IgD-negative memory B cell (primary cell): ENCODE measurements around the gene EDN3. TPM values are rescaled to one million over a fixed set of nuclear protein-coding genes. Genes with fewer than 3 reads are reported as not detected.

Source experiments
- H3K27ac Mint-ChIP-seq, 3 donors: one replicate each; pipeline ENCODE4 v1.8.0; 2020 to 2022; ENCODE audit warnings: mild to moderate bottlenecking in 3 of 3, mixed read lengths in 3 of 3, moderate library complexity in 1 of 3
- H3K27me3 Mint-ChIP-seq: one replicate; pipeline ENCODE4 v1.8.0; 2021; ENCODE audit warnings: mixed read lengths
- H3K36me3 Mint-ChIP-seq: one replicate; pipeline ENCODE4 v1.8.0; 2020; ENCODE audit warnings: mild to moderate bottlenecking, mixed read lengths
- H3K4me1 Mint-ChIP-seq, 3 donors: one replicate each; pipeline ENCODE4 v1.8.0; 2020 to 2022; ENCODE audit warnings: mixed read lengths in 3 of 3, mild to moderate bottlenecking in 1 of 3
- H3K4me3 Mint-ChIP-seq, 4 donors: one replicate each; pipeline ENCODE4 v1.8.0; 2020 to 2022; ENCODE audit warnings: mild to moderate bottlenecking in 4 of 4, mixed read lengths in 4 of 4, moderate library complexity in 3 of 4
- H3K9me3 Mint-ChIP-seq, 3 donors: one replicate each; pipeline ENCODE4 v1.8.0; 2020 to 2021; ENCODE audit warnings: mixed read lengths in 3 of 3, mild to moderate bottlenecking in 1 of 3
- polyA plus RNA-seq: library from polyadenylated mRNA; unstranded; fragments of 300-500 nt; fragmentation: Illumina TruSeq; gene quantifications from one replicate; pipeline ENCODE4 v1.2.3, GENCODE V29; 2021

The EDN3 gene
- polyA plus RNA-seq, 1 donor from 2014 or later: not detected

DNA sequence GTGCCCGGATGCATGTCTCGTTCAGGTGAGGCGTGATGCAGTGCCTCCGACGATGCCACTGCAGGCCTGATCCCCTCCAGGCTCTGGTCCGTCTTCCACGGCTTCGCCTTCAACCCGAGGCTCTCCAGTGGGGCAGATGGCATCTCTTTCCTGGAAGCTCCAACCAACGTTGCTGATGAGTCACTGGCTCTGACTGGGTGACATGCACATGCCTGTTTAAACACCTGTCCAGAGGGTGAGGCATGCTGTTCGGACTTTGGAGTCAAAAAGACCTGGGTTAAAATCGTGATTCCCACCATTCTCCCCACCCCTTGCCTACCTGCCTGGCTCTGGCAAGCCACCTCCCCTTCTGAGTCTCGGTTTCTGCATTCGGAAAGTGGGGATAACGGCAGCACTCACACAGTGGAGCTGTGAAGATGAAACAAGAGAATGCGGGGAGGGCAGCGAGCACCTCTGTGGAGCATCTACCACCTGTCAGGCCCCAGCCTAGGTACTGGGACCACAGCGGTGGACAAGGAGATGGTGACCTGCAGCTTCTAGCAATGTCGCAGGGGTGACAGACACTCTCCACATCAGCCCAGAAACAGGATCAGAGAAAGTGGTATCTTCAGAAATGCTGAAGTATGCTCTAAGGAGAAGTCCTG, 8.5 kb upstream of the EDN3 start:
- peaks cover 0 to 1% (median 0%) of the 10 kb centered on the region in 3 donors for H3K9me3 Mint-ChIP-seq
- H3K27ac Mint-ChIP-seq: no peak overlapping the region
- H3K4me3 Mint-ChIP-seq: no peak overlapping the region
- H3K27me3 Mint-ChIP-seq: peaks cover 17% of the 10 kb centered on the region
- H3K36me3 Mint-ChIP-seq: no peaks in the 10 kb centered on the region
- H3K4me1 Mint-ChIP-seq: no peaks in the 10 kb centered on the region

GRCh38 chr20:59295531-59295930, 4.9 kb upstream of the EDN3 start:
- no peak overlapping the region for H3K4me3 Mint-ChIP-seq
- H3K4me1 Mint-ChIP-seq: no peaks in the 10 kb centered on the region
- no peaks in the 10 kb centered on the region for H3K36me3 Mint-ChIP-seq
- H3K27me3 Mint-ChIP-seq: peaks cover 21% of the 10 kb centered on the region
- H3K27ac Mint-ChIP-seq: no peak overlapping the region
- H3K9me3 Mint-ChIP-seq: no peaks in the 10 kb centered on the region

GRCh38 chr20:59297686-59298085, 2.7 kb upstream of the EDN3 start:
- Mint-ChIP-seq H3K4me3 (no peak overlapping the region), H3K4me1 (no peaks in the 10 kb centered on the region), H3K36me3 (no peaks in the 10 kb centered on the region), H3K27ac (no peak overlapping the region), H3K27me3 (peaks cover 26% of the 10 kb centered on the region), H3K9me3 (no peaks in the 10 kb centered on the region)

DNA sequence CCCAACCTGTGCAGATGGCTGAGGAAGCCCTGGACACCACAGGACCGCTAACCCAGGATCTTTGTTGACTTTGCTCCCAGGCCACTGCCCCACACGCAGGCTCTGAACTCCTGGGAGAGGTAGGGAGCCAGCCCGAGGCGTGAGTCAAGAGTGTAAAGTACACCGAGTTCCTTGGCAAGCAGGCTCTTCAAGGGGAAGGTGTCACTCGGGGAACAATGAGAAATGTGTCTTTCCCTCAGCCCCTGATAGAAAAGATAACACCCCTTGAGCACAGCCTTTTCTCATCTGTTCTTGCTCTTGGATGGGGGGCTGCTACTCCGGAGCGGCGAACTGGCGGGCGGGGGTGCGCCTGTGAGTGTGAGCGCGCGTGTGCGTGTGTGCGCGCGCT, 472 bp upstream of the EDN3 start:
- Mint-ChIP-seq H3K9me3 (no peaks in the 10 kb centered on the region), H3K4me3 (no peak overlapping the region), H3K36me3 (no peaks in the 10 kb centered on the region)

DNA sequence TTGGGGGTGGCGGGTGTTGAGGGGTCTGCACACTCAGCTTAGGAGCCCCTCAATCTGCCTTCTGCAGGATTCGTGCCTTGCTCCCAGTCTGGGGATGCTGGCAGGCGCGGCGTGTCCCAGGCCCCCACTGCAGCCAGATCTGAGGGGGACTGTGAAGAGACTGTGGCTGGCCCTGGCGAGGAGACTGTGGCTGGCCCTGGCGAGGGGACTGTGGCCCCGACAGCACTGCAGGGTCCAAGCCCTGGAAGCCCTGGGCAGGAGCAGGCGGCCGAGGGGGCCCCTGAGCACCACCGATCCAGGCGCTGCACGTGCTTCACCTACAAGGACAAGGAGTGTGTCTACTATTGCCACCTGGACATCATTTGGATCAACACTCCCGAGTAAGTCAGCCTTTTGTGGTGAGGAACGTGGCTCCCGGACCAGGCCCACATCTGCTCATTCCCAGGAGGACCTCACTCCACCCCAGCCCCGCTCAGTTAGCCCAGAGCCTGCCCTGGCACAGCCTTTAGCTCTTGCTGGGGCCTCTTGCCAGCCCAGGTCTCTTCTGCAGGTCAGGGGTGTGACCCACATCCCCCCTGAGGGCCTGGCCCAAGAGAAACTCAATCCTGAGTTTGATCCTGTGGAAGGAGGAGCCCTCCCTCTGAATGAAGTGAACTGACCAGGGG, 1.1 kb downstream of the EDN3 start:
- Mint-ChIP-seq H3K9me3 (no peaks in the 10 kb centered on the region), H3K27me3 (peaks cover 29% of the 10 kb centered on the region), H3K4me1 (no peaks in the 10 kb centered on the region), H3K4me3 (no peak overlapping the region), H3K36me3 (no peaks in the 10 kb centered on the region), H3K27ac (no peak overlapping the region)

More for the DNA sequence above, 472 bp upstream of the EDN3 start:
- H3K4me1 Mint-ChIP-seq: no peaks in the 10 kb centered on the region
- H3K27ac Mint-ChIP-seq: no peak overlapping the region
- peaks cover 28% of the 10 kb centered on the region for H3K27me3 Mint-ChIP-seq

DNA sequence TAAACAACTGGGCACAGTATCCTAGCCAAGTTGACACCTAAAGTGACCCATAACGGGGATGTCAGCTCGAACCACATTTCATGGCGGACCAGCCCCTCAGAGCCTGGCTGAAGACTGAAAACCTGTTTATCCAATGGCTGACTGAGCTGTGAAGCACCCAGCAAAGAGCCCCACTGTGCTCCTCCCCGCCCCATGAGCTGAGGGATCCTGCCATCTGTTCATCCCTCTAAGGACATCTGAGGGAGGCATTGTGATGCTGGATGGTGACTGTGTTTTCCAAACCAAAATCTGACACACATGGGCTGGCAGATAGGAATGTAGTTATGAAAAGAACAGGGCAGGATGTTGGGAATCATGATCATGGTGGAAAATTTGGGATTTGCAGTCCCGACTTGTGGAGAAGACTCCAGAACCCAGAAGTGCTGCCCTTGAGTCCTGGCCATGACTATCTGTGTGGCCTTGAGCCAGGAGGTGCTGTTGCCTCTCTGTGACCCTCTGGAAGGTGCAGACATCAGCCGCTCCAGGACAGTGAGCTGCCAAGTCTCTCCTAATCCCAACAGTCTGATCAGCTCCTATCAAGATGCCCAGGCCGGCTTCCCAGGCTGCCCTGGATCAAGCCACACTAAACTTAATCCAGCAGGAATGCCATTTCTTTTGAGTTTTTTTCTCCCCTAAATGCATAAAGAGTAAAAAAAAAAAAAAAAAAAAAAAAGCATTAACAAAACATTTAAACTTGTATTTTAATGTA, 5.7 kb downstream of the EDN3 start:
- Mint-ChIP-seq H3K27ac (no peak overlapping the region), H3K27me3 (peaks cover 22% of the 10 kb centered on the region), H3K4me3 (no peak overlapping the region), H3K9me3 (no peaks in the 10 kb centered on the region), H3K4me1 (no peaks in the 10 kb centered on the region), H3K36me3 (no peaks in the 10 kb centered on the region)

DNA sequence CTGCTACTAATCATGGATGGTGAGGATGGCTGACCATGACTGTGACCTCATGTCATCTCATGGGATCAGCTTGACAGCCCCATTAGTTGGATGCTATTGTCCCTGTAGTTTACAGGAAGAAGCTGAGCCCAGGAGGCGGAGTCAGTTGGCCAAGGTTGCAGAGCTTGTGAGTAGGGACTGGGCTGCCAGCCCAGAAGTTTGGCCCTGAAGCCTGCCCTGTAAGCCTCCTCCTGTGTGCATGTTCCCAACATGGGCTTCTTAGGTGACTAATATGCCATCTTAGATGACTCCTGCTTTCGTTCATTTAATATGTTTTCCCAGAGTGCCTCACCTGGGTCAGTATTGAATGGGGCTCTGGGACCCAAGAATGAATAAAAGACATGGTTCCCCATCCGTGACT, 6.9 kb downstream of the EDN3 start:
- H3K4me1 Mint-ChIP-seq: no peaks in the 10 kb centered on the region
- H3K36me3 Mint-ChIP-seq: no peaks in the 10 kb centered on the region
- H3K27me3 Mint-ChIP-seq: peaks cover 14% of the 10 kb centered on the region
- H3K27ac Mint-ChIP-seq: no peak overlapping the region
- no peak overlapping the region for H3K4me3 Mint-ChIP-seq
- H3K9me3 Mint-ChIP-seq: peaks cover 0 to 1% (median 0%) of the 10 kb centered on the region in 3 donors

DNA sequence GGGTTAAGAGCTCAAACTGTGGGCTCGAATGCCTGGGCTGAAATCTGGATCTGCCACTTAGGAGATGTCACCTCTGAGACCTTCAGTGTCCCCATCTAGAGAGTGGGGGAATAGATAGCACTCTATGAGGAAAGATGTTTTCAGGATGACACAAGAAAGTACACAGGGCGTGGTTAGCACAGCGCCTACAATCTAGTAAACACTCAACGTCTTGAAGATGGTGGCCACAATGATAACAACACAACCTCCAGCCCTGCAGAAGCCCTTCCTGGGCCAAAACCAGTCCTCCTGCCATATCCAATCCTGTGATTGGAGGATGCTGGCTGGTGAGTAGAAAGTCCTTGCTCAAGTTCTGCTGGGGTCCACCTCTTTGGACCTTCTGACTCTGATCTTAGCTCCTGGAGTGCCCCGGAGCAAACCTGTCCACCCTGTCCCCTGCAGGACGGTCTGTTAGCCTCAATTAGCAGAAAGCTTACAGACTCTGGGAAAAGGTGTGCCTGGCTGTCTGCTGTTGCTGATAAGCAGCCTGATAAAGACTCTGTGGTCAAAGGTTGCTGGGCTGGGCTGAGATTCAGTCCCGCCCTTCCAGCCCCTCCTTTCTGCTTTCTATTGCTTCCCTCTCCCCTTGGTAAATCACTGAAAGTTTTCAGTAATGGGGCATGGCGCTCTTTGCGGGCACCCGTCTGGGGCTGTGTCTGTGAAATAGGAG, 8.2 kb downstream of the EDN3 start:
- Mint-ChIP-seq H3K36me3 (no peaks in the 10 kb centered on the region), H3K4me1 (no peaks in the 10 kb centered on the region), H3K9me3 (peaks cover 0 to 1% (median 0%) of the 10 kb centered on the region in 3 donors), H3K27me3 (peaks cover 9% of the 10 kb centered on the region), H3K27ac (no peak overlapping the region), H3K4me3 (no peak overlapping the region)

DNA sequence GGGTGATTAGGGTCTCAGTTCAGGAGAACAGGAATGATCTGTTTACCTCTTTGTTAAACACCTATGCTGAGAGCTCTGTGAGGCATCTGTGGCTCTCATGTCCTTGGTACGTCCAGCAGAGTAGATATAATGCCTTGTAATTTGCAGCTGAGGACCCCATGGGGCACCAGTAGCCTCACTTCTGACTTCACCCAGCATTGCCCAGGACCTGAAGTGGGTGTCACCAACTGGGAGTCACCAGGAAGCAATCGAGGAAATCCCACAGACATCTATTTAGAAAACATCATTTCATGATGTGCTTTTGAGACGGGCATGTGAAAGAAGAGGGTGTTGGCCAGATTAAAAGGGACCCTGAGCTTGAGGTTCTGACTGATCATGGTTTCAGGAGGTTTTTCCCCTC, 8.8 kb downstream of the EDN3 start:
- Mint-ChIP-seq H3K4me3 (no peak overlapping the region), H3K27me3 (peaks cover 8% of the 10 kb centered on the region), H3K9me3 (peaks cover 0 to 1% (median 0%) of the 10 kb centered on the region in 3 donors), H3K36me3 (no peaks in the 10 kb centered on the region), H3K27ac (no peak overlapping the region), H3K4me1 (no peaks in the 10 kb centered on the region)

DNA sequence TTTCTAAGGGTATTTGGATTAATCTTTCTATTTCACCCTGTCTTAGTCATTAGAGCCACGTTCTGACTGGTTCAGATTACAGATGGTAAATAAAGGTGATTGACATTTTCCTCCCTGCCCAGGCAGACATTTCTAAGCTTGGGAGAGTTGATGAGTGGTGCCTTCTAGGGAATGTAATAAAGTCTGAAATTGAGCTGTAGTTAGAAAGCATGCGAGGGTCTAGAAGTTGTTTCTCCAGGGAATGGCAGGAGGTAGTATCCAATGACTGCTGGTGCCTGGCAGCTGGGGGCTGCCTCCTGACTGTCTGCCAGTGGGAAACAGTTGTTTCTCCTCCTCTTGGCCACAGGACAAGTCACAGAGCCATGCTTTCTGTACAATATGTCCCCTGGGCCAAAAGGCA, 14.6 kb downstream of the EDN3 start:
- Mint-ChIP-seq H3K27ac (no peak overlapping the region), H3K36me3 (no peaks in the 10 kb centered on the region)

DNA sequence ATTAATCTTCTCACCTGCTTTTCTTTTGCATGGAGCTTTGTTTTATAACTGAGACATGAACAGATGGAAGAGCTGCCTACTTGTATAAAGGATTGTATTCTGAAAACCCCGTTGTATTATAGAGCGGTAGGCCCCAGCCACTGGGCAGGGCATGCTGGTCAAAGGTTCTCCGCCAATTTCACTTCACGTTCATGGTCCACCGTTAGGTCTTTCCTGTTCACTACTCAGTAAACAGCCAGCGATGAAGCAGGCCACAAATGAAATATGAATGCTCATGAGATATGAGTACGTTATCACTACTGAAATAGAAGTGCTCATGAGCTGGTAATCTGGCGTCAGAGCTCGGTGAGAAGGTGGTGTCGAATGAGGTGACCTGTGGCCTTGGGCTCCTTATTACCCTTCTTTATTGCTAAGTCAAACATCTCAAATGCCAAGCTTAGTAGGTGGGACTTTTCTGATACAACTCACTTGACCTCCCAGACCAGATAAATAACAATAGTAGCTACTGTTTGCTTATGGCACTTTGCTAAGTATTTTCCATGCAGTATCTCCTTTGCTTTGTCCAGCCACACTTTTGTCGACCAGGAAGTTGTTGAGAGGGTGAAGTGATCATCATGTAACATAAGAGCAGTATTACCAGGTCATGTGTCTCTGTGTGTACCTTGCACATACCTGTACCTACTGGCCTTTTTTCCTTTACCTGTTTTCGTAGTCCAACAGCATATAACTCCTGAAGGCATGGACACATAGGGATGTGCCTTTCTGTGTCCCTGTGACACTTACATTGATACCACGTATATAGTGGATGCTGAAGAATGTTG, 16.7 kb downstream of the EDN3 start:
- Mint-ChIP-seq H3K4me1 (no peaks in the 10 kb centered on the region), H3K27ac (no peak overlapping the region), H3K4me3 (no peak overlapping the region), H3K9me3 (no peaks in the 10 kb centered on the region), H3K27me3 (peaks cover 3% of the 10 kb centered on the region), H3K36me3 (no peaks in the 10 kb centered on the region)

More for the DNA sequence above, 14.6 kb downstream of the EDN3 start:
- Mint-ChIP-seq H3K4me1 (no peaks in the 10 kb centered on the region), H3K9me3 (peaks cover 0 to 1% (median 0%) of the 10 kb centered on the region in 3 donors), H3K27me3 (peaks cover 1% of the 10 kb centered on the region), H3K4me3 (no peak overlapping the region)

DNA sequence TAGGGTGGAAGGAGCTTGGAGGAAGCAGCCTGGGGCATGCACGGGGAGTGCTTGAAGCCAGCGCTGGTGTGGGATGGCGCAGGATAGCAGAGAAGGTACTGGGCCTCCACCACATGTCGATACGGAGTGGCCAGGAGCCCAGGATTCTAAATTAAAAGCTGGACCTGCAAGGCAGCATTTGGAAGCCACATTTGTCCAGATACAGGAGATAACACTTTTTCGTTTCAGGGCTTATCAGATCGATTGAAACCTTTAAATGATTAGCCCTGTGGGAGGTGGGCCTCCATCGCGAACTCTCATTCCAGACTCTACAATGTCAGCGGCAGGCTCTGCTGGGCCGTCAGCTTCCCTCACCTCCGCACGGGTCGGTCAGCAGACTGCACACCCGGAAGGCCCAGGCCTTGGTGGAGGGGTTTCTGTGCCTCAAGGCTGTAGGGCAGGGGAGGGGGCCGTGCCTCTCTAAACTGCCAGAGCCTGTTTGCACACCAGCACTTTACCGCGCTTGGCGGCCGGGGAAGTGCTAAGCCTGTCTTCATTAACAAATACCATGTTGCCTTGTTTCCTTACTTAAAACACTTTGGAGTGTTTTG, 17.9 kb downstream of the EDN3 start:
- Mint-ChIP-seq H3K4me1 (no peaks in the 10 kb centered on the region), H3K4me3 (no peak overlapping the region), H3K27me3 (peaks cover 3% of the 10 kb centered on the region)

DNA sequence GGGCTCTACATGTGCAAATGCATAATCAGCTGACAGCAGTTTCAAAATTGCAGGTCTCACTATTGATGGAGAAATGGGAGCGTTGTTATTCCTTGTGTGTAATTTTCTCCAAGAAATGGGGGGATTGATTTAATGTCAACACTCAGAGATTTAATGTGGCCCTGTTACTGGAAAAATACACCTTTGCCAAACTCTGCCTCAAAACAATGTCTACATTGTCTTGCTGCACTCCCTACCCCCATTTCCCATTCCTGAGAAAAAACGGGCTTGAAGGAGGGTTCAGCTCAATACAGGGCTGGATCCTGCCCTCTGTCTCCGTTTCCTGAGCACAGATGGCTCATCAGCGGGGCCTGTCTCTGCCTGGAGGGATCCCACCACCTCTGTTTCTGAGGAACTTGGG, 18.4 kb downstream of the EDN3 start:
- Mint-ChIP-seq H3K4me1 (no peaks in the 10 kb centered on the region), H3K9me3 (no peaks in the 10 kb centered on the region), H3K4me3 (no peak overlapping the region), H3K36me3 (no peaks in the 10 kb centered on the region), H3K27ac (no peak overlapping the region), H3K27me3 (peaks cover 2% of the 10 kb centered on the region)

More for the DNA sequence above, 17.9 kb downstream of the EDN3 start:
- Mint-ChIP-seq H3K36me3 (no peaks in the 10 kb centered on the region), H3K9me3 (no peaks in the 10 kb centered on the region), H3K27ac (no peak overlapping the region)

- H3K9me3 Mint-ChIP-seq: no peaks in the 10 kb centered on the region
- no peaks in the 10 kb centered on the region for H3K36me3 Mint-ChIP-seq
- no peaks in the 10 kb centered on the region for H3K4me1 Mint-ChIP-seq
- peak overlapping the region in 1 of 4 donors; percentile 13 for H3K4me3 Mint-ChIP-seq
- H3K27ac Mint-ChIP-seq: no peak overlapping the region
- H3K27me3 Mint-ChIP-seq: peaks cover 2% of the 10 kb centered on the region
Observed at GRCh38 chr20:59320426-59320825, 20.0 kb downstream of the EDN3 start.
